Fibroblast of mammary gland (primary cell): Measurements from ENCODE around the gene LRRC73.
A peak's percentile ranks its signal among the peaks of the same experiment; 100 is the strongest.
"Not testable (repeated sequence)": the region's sequence is repeated elsewhere in the genome, so short reads cannot be mapped to it uniquely, and the experiment has no call there.

Experiments
- DNase-seq: peaks from one replicate; pipeline ENCODE4 v3.0.0-alpha.2; 2010; ENCODE audit warnings: low read depth
- H3K4me3 ChIP-seq: 2 replicates; pipeline ENCODE4 v1.5.1; 2011; ENCODE audit warnings: low read depth, mild to moderate bottlenecking, low read length, moderate library complexity; ENCODE audit not compliant: control insufficient read depth
- TF ChIP-seq, protein P1 (sequence below): conservative IDR thresholded peaks from 2 replicates; pipeline ENCODE4 v1.5.1; 2011; ENCODE audit warnings: low read depth, low read length, inconsistent platforms; ENCODE audit not compliant: control insufficient read depth, insufficient read depth

LRRC73 gene, protein sequence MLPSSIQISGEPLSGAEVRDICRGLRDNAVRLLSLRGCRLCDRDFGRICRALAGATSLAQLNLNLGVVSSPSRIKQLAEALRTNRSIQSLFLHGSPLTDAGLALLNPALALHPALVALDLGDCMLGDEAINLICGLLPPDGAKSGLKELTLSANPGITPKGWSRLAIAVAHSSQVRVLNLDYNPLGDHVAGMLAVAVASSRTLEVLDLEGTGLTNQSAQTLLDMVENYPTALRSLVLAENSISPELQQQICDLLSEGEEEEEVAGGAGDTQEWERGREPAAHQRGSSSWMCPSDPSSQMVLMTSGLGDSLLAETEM

DNA sequence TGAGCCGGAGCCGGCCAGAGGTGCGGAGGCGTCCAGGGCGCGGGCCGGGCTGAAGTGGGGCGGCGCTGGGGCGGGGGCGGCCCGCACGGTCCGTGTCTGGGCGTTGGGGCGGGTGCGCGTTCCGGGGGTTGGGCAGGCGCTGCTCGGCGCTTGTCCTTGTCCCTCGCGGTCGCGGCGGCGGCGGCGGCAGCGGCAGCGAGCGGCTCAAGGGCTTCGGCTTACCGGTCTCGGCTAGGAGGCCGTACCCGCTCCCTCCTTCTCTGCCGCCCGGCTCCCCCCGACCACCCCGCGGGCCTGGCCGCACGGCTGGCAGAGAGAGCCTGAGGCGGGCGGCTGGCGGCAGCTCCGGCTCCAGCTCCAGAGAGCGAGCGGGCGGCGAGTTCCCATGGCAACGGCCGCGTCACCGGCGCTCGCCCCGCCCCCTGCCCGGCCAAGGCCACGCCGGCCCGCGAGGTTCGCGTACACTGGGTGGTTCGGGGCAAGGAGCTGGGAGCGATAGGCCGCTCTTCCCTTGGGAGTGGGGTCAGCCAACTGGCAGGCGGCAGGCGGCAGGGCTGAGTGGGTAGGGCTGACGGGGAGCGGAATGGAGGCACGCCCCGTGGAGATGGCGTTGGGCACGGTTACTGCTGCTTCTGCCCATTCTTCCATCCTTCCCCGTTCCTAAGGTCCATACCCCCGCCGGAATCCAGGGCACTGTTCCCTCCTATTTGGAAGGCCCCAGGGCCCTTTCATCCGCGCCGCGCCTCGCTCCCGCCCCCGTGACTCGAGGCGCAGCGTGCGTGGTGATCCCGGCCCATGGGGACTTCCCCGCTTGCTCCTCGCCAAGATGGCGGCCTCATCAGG, at the start of gene LRRC73:
Gene LRRC73, minus strand, starts transcription at position 363 of the 843 bp plus-strand sequence. CDS start 561 bp downstream, outside the sequence.
- peak; percentile 78 for DNase-seq
- H3K4me3 ChIP-seq = peak within 1 kb of the TSS; percentile 52
- TF ChIP-seq, protein P1, sequence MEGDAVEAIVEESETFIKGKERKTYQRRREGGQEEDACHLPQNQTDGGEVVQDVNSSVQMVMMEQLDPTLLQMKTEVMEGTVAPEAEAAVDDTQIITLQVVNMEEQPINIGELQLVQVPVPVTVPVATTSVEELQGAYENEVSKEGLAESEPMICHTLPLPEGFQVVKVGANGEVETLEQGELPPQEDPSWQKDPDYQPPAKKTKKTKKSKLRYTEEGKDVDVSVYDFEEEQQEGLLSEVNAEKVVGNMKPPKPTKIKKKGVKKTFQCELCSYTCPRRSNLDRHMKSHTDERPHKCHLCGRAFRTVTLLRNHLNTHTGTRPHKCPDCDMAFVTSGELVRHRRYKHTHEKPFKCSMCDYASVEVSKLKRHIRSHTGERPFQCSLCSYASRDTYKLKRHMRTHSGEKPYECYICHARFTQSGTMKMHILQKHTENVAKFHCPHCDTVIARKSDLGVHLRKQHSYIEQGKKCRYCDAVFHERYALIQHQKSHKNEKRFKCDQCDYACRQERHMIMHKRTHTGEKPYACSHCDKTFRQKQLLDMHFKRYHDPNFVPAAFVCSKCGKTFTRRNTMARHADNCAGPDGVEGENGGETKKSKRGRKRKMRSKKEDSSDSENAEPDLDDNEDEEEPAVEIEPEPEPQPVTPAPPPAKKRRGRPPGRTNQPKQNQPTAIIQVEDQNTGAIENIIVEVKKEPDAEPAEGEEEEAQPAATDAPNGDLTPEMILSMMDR = no peak

DNA sequence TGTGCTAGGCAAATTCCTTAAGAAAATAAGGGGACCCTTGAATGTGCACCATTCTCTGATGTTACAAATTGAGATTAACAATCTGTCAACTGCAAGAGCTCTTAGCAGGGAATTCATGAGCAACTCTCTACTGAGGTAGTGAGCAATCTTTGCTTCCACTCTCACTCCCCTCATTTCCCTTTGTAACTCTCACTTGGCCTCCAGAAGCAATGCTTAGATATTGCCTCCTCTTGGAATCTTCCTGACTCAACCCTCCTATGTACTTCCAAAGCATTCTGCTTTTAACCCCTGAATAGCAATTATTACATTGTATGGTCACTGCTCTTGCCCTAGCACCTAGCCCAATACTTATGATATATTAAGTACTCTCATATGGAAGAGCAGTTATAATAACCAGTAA, 49.2 kb upstream of the LRRC73 start:
- TF ChIP-seq, protein P1 = no peak
- no peak overlapping the region for H3K4me3 ChIP-seq
- no peak for DNase-seq

DNA sequence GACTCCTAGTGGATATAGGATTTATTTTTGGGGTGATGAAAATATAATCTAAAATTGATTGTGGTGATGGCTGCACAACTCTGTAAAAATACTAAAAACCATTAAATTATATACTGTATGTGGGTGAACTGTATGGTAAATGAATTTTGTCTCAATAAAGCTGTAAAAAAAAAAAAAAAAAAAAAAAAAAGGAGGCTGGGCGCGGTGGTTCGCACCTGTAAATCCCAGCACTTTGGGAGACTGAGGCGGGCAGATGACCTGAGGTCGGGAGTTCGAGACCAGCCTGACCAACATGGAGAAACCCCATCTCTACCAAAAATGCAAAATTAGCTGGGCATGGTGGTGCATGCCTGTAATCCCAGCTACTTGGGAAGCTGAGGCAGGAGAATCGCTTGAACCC, 47.5 kb upstream of the LRRC73 start:
- DNase-seq, H3K4me3 ChIP-seq: not testable (repeated sequence)

DNA sequence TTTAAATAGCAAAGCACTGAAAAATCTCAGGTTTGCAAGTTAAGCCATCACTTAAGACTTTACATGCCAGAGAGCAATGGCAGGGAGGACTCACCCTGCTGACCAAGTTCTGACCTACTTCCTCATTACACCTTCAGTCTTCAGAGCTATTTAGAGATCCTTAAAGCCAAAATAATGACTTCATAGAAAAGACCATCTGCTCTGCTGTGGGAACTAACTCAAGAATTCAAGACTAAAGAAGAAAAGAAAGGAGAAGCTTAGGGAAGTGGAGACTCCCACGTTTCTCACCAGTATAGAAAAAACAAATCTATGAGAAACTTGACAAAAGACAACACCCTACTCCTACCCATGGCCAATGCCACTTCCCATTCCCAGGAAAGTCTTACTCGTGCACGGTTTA, 37.1 kb upstream of the LRRC73 start:
- no peak overlapping the region for H3K4me3 ChIP-seq
- TF ChIP-seq, protein P1 = no peak

DNA sequence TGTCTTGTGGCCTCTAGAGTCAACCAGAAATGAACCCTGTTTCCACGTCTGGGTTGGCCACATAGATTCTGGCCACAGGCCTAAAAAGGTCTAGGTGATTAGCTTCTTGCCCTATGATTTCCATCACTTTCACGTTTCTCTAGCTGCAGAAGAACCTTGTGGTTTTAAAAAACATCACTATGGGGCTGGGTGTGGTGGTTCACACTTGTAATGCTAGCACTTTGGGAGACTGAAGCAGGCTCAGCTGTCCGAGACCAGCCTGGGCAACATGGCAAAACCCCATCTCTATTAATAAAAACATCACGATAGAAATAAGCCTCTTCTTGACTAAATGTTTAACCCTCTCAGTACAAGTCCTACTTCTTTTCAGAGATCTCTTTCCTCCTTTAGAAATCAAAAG, 34.3 kb upstream of the LRRC73 start:
- TF ChIP-seq, protein P1 = no peak
- DNase-seq = no peak

More for the DNA sequence above, 37.1 kb upstream of the LRRC73 start:
- no peak for DNase-seq

DNA sequence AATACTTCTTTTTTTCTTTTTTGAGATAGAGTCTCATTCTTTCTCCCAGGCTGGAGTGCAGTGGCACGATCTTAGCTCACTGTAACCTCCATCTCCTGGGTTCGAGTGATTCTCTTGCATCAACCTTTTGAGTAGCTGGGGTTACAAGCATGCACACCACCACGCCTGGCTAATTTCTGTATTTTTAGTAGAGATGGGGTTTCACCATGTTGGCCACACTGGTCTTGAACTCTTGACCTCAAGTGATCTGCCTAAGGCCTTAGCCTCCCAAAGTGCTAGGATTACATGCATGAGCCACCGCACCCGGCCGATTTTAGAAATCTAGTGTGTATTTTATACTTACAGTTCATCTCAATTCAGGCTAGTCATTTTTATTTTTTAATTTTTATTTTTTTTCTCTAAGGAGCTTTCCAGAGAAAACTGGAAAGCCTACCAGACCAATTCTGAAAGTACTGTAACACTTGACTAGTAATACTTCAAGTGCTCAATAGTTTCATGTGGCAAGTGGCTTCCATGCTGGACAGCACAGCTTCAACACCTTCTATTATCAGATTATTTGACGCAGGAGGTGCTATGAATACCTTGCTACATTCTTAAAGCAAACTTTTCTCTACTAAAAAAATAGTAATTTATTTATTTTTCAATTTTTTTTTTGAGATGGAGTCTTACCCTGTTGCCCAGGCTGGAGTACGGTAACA, 31.8 kb upstream of the LRRC73 start:
- H3K4me3 ChIP-seq = no peak overlapping the region
- DNase-seq = no peak
- TF ChIP-seq, protein P1 = no peak

More for the DNA sequence above, 34.3 kb upstream of the LRRC73 start:
- no peak overlapping the region for H3K4me3 ChIP-seq
